Peyer's patch (tissue), 4 donors: ENCODE measurements around the gene PDIA2. TPM values are rescaled to one million over a fixed set of nuclear protein-coding genes. Genes with fewer than 3 reads are reported as not detected.

ENCODE experiments used
- DNase-seq, 3 donors: peaks; one replicate each; pipeline ENCODE4 v3.0.0-alpha.2; 2017 to 2019
- H3K27ac ChIP-seq, 4 donors: fragments of 200-600 bp; sonication (generic); one replicate each; pipeline ENCODE4 v1.5.1; 2016 to 2019
- H3K27me3 ChIP-seq, 2 donors: fragments of 200-600 bp; sonication (generic); one replicate each; pipeline ENCODE4 v1.5.1; 2019
- H3K36me3 ChIP-seq, 3 donors: fragments of 200-600 bp; sonication (generic); one replicate each; pipeline ENCODE4 v1.5.1; 2016 to 2019
- H3K4me1 ChIP-seq, 4 donors: fragments of 200-600 bp; sonication (generic); one replicate each; pipeline ENCODE4 v1.5.1; 2016 to 2019
- H3K4me3 ChIP-seq, 4 donors: fragments of 200-600 bp; sonication (generic); 1 replicate in 3 of 4; 2 replicates in 1 of 4; pipeline ENCODE4 v1.5.1; 2016 to 2019; ENCODE audit warnings: mild to moderate bottlenecking in 1 of 4
- H3K9me3 ChIP-seq, 4 donors: fragments of 200-600 bp; sonication (generic); one replicate each; pipeline ENCODE4 v1.5.1; 2016 to 2019; ENCODE audit warnings: mild to moderate bottlenecking in 1 of 4
- POLR2A ChIP-seq, 2 donors: fragments of 450-650 bp; IDR thresholded peaks; one replicate each; pipeline ENCODE4 v1.5.1; 2017; ENCODE audit warnings: antibody characterized with exemption in 2 of 2, mild to moderate bottlenecking in 2 of 2, moderate library complexity in 2 of 2
- total RNA-seq, 4 donors: library from RNA; depleted of rRNA; stranded (reverse); fragments of >200 nt; gene quantifications; one replicate each; pipeline ENCODE4 v1.1.0, GENCODE V29; 2016
- TF ChIP-seq, protein P1 (sequence below), 6 experiments: fragments of 450-650 bp in 4 of 6; fragments of 200-600 bp in 2 of 6; sonication (generic) in 1 of 6; IDR thresholded peaks; one replicate each; pipeline ENCODE4 v1.5.1; 2017 to 2019; ENCODE audit warnings: antibody characterized with exemption in 6 of 6, mild to moderate bottlenecking in 3 of 6, moderate library complexity in 1 of 6

PDIA2 gene
- total RNA-seq, 4 donors from 2014 or later: 1.7 to 29.2 (median 11.1) TPM

DNA sequence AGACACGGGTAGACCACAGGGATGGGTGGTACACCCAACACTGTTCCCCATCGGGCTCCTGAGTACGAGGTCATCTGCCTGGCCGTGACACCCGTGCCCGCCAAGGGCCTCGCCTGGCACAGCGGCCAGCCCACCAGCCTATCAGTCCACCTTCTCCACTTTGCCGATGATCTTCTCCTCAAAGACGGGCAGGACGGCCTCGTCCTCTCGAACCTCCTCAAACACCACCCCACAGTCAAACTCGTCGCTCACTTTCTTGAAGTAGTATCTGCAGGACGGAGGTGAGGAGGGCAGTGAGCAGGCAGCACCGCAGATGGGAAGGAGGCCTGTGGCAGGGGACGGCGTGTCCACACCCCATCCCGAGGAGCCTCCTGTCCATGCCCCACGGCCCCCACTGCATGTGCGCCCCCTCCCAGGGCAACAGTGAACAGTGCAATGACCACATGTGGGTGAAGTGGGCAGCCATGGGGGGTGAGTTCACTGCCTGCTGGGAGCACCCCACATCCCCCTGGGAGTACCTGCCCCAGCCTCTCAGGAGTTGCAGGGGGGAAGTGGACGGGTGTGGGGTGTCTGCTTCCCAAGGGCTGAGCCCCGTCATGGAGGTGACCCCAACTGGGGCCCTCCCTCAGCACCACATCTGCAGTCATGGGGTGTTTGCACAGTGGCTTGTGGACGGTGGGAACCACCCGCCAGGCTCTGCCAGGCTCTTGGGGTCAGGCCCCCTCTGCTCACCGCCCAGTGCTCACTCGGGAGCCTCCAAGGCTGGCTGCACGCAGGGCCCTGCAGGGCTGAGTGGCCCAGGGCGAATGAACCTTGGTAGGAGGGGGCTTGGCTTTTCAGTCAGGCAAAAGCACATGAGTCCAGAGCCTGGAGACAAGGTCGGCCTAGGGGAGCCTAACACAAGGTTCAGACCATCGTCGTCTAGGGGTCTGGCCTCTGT lies 5.3 kb downstream of the PDIA2 start:
- H3K4me1 ChIP-seq: no peaks in the 10 kb centered on the region
- H3K4me3 ChIP-seq: no peak overlapping the region
- TF ChIP-seq POLR2A (IDR thresholded peaks at IDR 0.05): no peak
- TF ChIP-seq, protein P1, sequence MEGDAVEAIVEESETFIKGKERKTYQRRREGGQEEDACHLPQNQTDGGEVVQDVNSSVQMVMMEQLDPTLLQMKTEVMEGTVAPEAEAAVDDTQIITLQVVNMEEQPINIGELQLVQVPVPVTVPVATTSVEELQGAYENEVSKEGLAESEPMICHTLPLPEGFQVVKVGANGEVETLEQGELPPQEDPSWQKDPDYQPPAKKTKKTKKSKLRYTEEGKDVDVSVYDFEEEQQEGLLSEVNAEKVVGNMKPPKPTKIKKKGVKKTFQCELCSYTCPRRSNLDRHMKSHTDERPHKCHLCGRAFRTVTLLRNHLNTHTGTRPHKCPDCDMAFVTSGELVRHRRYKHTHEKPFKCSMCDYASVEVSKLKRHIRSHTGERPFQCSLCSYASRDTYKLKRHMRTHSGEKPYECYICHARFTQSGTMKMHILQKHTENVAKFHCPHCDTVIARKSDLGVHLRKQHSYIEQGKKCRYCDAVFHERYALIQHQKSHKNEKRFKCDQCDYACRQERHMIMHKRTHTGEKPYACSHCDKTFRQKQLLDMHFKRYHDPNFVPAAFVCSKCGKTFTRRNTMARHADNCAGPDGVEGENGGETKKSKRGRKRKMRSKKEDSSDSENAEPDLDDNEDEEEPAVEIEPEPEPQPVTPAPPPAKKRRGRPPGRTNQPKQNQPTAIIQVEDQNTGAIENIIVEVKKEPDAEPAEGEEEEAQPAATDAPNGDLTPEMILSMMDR (IDR thresholded peaks at IDR 0.05): no peak
- H3K27me3 ChIP-seq: no peaks in the 10 kb centered on the region
- no peak for DNase-seq
- H3K27ac ChIP-seq: no peak overlapping the region
- H3K9me3 ChIP-seq: no peaks in the 10 kb centered on the region
- H3K36me3 ChIP-seq: peaks cover 0 to 56% (median 0%) of the 10 kb centered on the region in 3 donors

DNA sequence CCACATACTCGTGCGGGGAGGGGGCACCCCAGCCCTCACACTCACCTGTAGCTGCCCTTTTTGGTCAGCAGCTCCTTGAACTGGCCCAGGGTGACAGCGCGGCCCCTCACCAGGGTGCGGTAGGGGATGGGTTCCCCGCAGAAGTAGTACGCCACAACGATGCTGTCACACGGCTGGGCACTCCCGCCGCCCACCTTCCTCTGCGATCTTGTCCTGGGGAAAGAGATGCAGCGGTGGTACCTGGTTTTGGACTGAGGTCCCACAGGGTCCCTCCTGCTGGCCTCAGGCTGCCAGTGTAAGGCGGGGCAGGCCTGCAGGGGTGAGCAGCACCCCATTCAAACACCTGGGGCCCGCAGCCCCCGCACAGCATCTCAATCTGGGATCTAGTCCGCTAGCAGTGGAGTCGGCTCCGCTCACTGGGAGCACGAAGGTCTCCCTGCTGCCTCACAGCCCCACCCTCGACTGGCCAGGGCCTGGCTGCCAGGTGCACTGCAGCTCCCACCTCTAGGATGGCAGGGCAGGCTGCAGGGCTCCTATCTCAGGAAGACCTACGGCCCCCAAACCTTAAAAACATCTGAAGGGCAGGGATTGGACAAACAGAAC lies 6.5 kb downstream of the PDIA2 start:
- peaks cover 0 to 63% (median 0%) of the 10 kb centered on the region in 3 donors for H3K36me3 ChIP-seq
- no peaks in the 10 kb centered on the region for H3K9me3 ChIP-seq
- H3K27me3 ChIP-seq: no peaks in the 10 kb centered on the region
- no peak overlapping the region for H3K4me3 ChIP-seq
- TF ChIP-seq, protein P1 (IDR thresholded peaks at IDR 0.05): no peak
- no peak for TF ChIP-seq POLR2A (IDR thresholded peaks at IDR 0.05)
- DNase-seq: no peak
- H3K27ac ChIP-seq: no peak overlapping the region
- H3K4me1 ChIP-seq: no peaks in the 10 kb centered on the region

DNA sequence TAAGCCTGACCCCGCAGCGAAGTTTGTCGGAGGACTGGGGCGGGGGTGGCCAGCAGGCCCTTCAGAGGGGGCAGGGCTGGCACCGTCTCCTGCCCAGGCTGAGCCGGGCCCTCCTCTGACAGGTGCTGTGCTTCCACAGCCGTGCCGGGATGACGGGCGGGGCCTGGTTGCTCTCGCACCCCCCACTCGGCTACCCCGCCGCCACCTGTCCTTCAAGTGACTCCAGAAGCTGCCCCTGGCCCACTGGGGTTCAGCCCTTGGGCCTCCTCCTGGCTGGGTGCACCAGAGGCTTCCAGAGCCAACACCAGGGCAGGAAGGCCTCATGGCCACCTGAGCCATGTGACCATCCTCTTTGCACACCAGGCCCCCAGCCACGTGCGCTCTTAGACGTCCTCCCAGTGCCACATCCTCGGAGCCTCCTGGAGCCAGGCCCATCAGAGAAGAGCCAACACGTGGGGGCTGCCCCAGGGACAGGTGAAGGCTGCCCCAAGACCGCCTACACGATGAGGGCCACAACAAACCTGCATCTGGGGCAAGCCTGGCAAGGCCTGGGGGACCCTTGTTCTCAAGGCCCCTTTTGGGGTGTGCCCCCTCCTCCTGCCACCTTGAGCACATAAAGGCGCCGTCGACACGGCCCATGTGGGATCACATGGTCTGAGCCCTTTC lies 7.2 kb downstream of the PDIA2 start:
- no peaks in the 10 kb centered on the region for H3K27me3 ChIP-seq
- H3K4me3 ChIP-seq: no peak overlapping the region
- TF ChIP-seq POLR2A (IDR thresholded peaks at IDR 0.05): no peak
- TF ChIP-seq, protein P1 (IDR thresholded peaks at IDR 0.05): no peak
- H3K27ac ChIP-seq: no peak overlapping the region
- peaks cover 0 to 63% (median 0%) of the 10 kb centered on the region in 3 donors for H3K36me3 ChIP-seq
- H3K9me3 ChIP-seq: no peaks in the 10 kb centered on the region
- DNase-seq: no peak
- no peaks in the 10 kb centered on the region for H3K4me1 ChIP-seq

DNA sequence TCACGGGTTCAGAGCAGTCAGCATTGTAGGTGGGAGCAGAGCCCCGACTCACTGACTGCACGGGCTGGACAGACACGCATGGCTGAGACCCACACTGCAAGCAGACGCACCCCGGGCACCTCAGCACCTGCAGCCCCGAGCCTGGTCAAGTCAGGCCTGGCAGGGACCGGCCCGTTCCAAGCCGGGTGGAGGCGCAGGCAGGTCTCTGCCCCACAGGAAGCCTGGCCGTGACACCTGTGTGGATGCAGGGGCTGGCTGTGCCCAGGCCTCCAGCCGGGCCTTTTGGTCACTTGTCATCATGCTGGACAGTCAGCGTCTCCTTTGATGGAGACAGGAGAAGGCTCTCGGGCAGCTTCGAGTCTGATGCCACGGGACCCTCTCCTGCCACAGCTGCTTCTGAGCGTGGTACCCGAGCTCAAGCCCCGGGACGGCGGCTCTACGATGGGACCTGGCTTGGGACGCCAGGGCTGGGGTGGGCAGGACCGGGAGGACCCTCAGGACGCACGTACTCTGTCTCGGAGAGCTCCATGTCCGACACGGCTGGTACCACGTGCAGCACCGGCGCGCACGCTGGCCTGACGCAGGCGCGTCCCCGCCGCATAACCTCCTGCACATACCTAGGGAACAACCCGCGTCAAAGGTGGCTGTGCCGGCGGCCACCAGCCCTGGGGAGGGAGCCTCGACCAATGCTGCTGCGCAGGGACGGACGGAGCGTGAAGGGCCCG lies 7.9 kb downstream of the PDIA2 start:
- H3K27ac ChIP-seq: no peak overlapping the region
- H3K27me3 ChIP-seq: no peaks in the 10 kb centered on the region
- H3K4me1 ChIP-seq: no peaks in the 10 kb centered on the region
- DNase-seq: no peak
- H3K36me3 ChIP-seq: peaks cover 0 to 63% (median 0%) of the 10 kb centered on the region in 3 donors
- H3K9me3 ChIP-seq: no peaks in the 10 kb centered on the region
- H3K4me3 ChIP-seq: no peak overlapping the region
- TF ChIP-seq, protein P1 (IDR thresholded peaks at IDR 0.05): no peak
- TF ChIP-seq POLR2A (IDR thresholded peaks at IDR 0.05): no peak

DNA sequence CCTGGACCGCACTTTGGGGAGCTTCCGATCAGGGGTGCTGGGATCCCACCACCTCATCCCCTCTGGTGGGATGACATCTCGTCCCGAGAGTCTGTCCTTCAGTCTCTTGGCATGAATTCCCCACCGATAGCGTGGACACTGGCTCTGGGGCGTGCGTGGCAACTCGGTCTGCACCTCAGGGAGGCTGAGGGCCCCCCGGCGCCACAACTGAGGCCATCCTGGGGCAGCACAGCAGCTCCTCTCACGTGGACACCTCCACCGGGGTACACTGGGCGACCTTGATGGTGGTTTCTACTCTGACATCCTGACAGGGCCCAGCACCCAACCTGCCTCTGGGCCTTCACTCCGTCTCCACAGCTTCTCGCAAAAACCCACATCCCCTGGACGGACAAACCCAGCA lies 8.6 kb downstream of the PDIA2 start:
- Histone ChIP-seq H3K27ac (no peak overlapping the region), H3K4me1 (no peaks in the 10 kb centered on the region), H3K36me3 (peaks cover 0 to 70% (median 0%) of the 10 kb centered on the region in 3 donors), H3K4me3 (no peak overlapping the region), H3K27me3 (no peaks in the 10 kb centered on the region), H3K9me3 (no peaks in the 10 kb centered on the region)
- TF ChIP-seq, protein P1 (IDR thresholded peaks at IDR 0.05): no peak
- no peak for TF ChIP-seq POLR2A (IDR thresholded peaks at IDR 0.05)
- no peak for DNase-seq
